CD4-positive, alpha-beta T cell treated with Interleukin-1 beta for 1 hour (primary cell): ENCODE data around the gene CRYBB2.
"Not testable (repeated sequence)": the region's sequence is repeated elsewhere in the genome, so short reads cannot be mapped to it uniquely, and the experiment has no call there.

Source experiments
- DNase-seq, 2 donors: peaks; one replicate each; pipeline ENCODE4 v3.0.0-alpha.2; 2020 to 2022

Gene CRYBB2

DNA sequence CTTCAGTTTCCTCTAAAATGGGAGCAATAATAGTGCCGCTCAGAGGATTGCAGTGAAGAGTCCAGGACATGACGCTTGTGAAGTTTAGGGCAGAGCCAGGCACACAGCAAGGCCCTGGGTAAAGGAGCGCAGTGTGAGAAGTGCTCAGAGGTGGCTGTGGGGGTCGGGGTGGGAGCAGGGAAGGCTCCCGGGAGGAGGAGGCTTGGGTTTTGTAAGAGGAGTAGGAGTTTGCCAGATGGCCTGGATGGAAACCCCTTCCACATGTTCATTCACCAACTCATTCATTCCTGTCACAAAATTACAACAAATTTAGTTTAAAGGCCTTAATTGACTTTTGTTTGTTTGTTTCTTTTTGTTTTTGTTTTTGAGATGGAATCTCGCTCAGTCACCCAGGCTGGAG is 17.0 kb downstream of the CRYBB2 start:
- DNase-seq: no peak

GRCh38 chr22:25237503-25237902 is 18.1 kb downstream of the CRYBB2 start:
- DNase-seq: no peak

GRCh38 chr22:25238058-25238457 is 18.6 kb downstream of the CRYBB2 start:
- DNase-seq: not testable (repeated sequence)

DNA sequence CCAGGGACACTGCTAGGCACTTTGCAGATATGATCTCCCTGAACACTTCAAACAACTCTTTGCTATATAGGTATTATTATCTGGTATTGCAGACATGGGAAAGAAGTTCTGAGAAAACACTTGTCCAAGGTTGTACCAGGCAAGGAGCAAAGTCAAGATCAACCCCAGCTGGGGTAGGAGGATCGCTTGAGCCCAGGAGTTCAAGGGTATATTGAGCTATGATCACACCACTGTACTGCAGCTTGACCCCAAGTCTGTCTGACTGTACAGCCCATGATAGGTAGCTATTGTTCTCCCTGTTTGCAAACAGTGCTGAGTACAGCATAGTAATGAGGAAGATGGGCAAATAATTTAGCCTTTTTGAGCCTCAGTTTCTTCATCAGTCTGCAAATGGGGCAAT is 35.7 kb downstream of the CRYBB2 start:
- not testable (repeated sequence) for DNase-seq

- not testable (repeated sequence) for DNase-seq
Observed at GRCh38 chr22:25267567-25267966, 48.1 kb downstream of the CRYBB2 start.

DNA sequence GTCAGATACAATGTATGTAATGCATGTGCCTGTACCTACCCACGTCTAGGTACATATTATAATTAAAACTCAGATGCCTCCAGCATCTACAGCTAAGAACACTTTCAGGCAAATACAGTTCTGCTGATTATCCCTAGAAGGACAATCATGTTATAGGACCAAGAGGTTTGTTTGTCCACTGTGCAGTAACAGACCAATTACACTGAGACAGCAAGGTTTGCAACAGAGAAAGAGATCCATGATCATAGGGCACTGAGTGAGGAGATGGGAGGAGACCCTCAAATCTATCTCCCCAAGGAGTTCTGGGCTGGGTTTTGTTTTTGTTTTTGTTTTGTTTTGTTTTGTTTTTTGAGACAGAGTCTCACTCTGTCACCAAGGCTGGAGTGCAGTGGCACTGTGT is 49.5 kb downstream of the CRYBB2 start:
- not testable (repeated sequence) for DNase-seq

DNA sequence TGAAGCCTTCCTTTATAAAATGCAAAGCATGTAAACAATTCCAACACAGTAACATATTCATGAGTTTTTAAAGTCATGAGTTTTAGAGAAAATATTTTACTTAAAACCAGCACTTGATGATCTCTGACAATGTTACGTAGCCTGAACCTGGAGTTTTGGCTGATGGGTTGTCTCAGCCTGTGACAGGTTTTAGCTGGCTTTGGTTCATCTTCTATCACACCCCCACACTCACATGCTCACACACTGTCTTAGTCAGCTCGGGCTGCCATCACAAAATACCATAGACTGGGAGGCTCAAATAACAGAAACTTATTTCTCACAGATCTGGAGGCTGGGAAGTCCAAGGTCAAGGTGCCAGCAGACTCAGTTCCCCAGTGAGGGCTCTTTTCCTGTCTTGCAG is 50.6 kb downstream of the CRYBB2 start:
- DNase-seq: not testable (repeated sequence)

- DNase-seq: not testable (repeated sequence)
Observed at GRCh38 chr22:25273231-25273630, 53.8 kb downstream of the CRYBB2 start.

DNA sequence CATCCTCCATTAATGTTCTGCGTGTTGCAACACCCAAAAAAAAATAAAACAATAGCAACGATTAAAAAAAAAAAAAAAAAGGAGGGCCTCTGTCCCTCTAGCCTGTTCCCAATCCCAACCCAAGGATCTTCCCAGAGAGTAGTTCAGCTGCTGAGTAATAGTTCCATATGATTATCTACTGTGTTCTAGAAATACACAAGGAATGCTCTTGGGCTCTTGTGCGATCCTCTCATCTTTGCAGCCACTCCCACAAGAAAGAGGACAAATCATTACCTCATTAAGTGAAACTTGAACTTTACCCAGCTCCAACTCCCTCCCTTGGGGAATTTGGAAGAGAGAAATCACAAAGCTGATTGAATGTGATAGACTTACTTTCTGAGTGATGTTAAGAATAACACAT is 54.5 kb downstream of the CRYBB2 start:
- DNase-seq: not testable (repeated sequence)

DNA sequence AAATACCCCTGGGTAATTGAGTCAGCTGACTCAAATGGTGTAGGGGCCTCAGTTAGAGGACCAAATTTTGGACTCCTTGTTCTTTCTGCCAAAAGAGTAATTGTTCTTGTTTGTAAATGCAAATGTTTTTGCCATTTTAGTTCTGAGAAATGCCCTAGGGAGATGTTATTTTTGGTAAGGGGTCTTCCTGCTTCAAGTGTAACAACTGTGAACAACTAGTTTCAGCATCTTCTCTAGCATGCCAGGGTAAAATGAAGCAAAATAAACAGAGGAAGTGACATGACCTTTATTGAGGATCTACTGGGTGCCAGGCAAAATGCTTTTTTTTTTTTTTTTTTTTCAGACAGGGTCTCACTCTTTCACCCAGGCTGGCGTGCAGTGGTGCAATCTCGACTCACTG is 60.7 kb downstream of the CRYBB2 start:
- DNase-seq: not testable (repeated sequence)
